NK-92 (cell line): ENCODE measurements around the gene DNM2.

Experiments
- DNase-seq: peaks from one replicate; lab custom pipeline; 2025; ENCODE audit not compliant: unreplicated experiment; lab: John Stamatoyannopoulos, UW

Gene DNM2

DNA sequence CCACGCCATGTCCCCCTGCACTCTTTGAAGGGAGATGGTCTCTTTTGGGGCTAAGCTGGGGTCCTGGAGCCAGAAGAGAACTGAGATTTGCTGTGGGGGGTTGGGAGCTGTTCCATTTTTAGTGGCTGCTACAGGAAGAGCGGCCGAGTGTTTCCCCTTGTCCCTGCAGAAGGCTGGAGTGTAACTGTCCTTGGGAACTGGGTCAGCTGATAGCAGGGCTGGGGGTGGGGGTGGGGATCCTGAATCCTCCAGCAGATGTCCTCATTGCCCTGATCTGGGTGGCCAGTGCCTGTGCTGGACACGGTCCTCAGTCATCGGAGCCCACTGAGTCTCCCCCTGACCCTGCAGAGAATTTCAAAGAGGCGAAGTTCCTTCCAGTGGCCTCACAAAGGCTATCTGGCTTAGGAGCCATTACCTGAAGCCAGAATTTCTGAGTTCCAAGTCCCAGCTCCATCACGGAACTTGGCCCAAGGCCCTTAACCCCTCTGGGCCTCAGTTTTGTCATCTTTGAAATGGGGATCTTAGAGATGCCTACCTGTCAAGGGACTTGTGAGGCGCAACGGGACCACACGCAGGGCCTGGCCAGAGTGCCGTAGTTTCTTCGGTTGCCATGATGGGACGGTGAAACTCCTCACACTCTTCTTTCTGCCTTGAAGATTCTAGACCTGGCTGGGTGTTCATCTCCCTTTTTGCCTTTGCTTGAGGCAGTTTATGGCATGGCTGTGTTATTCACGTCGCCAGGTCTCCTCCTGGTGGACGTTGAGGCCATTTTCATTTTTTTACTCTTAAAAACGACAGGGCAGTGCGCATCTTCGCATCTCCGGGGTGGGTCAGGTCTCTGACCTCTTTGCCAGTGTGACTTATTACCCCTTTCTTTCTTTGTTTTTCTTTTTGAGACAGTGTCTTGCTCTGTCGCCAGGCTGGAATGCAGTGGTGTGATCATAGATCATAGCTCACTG lies 51.9 kb downstream of the DNM2 start:
- no peak for DNase-seq

DNA sequence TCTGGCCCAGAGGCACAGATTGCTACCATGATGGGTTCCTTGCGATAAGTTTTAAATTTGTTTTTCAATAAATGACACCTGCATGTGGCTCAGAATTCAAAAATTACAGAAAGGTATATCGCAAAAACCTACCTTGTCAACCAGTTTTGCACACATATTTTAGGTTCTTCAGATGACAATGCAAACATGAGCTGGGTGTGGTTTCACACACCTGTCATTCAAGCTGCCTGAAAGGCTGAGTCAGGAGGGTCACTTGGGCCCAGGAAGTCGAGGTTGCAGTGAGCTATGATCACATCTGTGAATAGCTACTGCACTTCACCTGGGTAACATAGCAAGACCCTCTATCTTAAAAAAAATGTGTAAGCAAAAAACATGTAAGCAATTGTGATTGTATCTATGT lies 56.1 kb downstream of the DNM2 start:
- DNase-seq = no peak

DNA sequence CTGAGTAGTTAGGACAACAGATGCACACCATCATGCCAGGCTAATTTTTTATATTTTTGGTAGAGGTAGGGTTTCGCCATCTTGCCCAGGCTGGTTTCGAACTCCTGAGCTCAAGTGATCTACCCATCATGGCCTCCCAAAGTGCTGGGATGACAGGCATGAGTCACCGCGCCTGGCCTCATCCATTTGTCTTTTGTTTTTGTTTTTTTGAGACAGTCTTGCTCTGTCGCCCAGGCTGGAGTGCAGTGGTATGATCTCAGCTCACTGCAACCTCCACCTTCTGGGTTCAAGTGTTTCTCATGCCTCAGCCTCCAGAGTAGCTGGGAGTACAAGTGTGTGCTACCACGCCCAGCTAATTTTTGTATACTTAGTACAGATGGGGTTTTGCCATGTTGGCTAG lies 57.0 kb downstream of the DNM2 start:
- no peak for DNase-seq

DNA sequence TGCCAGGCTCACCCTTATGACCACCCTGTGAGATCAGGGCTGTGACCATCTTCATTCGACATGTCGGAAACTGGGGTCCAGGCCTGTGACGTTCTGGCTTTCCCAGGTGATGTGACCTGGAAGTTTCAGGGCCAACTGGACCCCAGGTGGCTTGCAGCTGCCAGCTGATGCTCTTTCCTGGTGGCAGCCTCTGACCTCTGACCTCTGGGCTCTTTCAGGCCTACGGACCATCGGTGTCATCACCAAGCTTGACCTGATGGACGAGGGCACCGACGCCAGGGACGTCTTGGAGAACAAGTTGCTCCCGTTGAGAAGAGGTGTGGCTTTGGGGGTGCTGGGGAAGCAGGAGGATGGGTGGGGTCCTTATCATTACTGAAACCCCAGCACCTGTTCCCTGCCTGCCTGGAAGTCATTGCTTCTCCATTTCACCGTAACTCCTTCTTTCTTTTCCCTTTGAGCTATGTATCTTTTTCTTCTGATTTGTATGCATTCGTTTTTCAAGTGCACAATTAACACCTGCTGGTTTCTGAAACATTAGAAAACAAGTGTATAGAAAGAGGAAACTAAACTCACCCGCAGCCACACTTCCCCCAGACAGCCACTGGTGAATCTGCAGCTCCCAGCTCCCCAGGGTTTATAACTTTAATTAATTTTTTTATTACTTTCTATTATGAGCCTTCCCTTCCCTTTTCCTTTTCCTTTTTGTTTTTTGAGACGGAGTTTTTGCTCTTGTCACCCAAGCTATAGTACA lies 59.2 kb downstream of the DNM2 start:
- DNase-seq = no peak

DNA sequence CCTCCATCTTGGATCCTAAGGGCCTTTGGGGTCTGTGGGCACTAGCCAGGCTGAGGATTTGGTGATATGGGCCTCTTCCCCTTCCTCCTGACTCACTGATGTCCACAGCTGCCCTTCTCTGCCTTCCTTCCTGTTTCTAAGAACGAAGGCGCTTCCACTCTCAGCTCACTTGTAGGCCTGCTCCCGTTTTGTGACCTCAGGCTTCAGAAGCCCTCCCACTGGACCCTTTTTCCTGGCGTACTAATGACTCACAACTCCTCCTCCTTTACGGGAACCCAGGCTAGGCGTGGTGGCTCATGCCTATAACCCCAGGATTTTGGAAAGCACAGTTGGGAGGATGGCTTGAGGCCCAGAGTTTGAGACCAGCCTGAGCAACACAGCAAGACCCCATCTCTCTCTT lies 62.5 kb downstream of the DNM2 start:
- DNase-seq = no peak

DNA sequence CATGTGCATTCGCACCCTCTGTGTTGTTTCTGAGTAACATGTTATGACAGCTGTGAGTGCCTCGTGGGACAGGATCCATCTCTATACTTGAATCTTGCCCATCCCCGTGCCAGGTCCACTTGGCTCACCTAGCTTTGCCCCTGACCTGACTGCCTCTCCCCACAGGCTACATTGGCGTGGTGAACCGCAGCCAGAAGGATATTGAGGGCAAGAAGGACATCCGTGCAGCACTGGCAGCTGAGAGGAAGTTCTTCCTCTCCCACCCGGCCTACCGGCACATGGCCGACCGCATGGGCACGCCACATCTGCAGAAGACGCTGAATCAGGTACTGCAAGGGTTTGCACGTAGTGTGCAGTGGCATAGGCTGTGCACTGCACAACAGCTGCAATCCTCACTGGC lies 64.9 kb downstream of the DNM2 start:
- no peak for DNase-seq

DNA sequence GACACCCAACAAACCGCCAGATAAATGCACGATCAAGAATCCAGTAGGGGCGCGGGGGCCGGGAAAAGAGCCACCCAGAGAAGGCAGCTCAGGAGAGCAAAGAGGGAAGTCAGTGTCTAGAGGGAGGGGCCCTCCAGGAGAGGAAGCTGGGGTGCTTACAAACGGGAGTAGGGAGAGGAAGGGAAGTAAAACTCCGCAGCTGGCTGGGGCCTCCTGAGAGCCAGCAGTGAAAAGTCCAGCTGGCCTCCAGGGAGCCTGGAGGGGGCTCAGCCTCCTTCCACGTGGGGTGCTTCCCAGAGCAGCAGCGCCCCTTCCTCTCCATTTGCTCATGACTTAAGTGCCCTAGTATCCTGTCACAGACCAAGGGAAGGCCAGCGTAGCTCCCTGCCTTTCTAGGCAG lies 66.4 kb downstream of the DNM2 start:
- DNase-seq = no peak

DNA sequence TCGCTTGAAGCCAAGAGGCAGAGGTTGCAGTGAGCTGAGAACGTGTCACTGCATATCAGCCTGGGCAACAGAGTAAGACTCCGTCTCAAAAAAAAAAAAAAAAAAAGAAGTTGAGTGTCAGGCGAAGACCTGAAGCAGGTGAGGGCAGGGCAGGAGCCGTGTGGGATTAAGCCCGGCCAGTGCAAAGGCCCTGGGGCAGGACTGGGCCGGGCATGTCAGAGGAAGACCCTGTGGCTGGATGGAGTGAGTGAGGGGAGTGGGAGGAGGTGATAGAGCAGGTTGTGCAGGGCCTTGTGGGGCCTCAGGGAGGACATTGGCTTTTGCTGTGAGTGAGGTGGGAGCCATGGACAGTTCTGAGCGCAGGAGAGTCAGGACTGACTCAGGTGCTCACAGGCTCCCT lies 70.3 kb downstream of the DNM2 start:
- no peak for DNase-seq

DNA sequence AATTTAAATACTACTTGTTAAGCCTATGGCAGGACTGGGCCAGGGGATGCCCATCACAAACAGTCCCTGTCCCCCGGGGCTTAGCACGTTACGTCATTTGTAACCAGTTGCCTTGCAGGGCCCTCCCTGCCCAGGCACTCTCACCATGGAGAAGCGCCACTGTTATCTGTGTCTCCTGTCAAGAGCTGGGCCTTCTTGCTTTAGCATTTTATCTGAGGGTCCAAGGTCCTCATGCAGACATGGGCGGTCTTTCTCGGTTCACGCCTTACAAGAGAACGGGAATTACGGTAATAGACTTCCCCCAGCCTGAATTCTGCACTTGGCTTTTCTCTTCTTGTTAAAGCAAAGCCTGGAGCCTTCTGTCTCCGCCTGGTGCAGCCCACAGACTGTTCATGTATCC lies 72.0 kb downstream of the DNM2 start:
- DNase-seq = no peak

DNA sequence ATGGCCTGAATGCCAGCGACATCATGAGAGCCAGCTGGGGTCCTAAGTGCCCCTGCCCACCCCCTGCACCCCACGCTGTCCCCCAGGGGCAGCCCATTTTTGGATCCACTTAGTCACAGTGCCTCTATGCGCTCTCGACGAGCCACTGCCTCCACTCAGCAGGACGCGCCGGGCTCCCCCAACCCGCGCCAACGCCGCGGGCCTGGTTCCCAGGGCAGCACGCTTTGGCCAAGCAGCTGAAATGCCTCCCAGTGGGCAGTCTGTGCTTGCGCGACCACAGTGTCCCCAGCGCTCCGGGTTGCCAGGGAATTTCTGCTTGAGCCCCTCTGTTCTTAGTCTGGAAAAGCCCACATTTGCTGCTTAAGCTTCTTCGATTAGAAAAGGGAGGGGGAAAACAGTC lies 78.8 kb downstream of the DNM2 start:
- DNase-seq = no peak

DNA sequence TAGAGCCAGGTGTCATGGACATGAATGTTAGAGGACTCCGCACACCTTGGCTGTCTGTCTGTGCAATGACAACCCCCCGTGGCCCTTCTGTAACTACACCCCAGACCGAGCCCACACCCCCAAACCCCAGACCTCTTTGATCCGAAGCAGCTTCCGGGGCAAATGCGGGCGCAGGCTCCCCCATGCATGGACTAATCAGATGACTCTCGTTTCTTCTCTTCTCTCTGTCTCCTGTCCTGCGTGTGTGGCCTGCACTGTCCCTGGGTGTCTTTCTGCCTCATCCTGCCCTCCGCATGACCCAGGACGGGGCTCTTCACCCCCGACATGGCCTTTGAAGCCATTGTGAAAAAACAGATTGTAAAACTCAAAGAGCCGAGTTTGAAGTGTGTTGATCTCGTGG lies 79.2 kb downstream of the DNM2 start:
- DNase-seq = no peak

DNA sequence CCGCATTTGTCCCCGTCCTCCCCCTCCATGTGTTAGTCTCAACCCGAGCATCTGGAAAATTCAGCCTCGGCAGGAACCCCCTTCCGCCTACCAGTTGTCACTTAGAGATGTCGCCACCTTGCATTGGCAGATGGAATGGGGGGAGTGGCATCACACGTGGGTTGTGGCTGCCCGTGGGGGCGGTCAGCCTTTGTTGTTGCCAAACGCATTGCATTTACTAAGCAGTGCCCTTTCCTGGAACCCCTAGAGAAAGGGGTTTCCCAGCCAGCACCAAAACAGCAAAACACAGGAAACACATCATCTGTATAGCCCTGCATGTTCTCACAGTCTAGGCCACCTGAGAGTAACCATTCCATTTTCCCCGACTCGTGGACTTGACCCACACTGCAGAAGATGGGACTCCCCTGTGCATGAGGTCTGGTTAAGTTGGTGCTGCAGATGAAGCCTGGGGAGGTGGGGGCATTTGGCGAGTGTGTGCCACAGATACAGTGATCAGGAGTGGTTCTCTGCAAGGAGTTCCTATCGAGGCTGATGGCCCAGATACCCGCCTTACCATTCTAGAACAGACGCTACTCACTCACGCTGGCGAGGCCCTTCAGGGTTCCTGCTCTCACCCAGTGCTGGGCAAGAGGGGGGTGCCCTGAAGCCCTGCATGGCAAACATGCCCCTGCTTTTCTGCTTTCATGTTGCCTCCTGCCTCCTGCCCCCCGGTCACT lies 79.8 kb downstream of the DNM2 start:
- peak; percentile 39 for DNase-seq

DNA sequence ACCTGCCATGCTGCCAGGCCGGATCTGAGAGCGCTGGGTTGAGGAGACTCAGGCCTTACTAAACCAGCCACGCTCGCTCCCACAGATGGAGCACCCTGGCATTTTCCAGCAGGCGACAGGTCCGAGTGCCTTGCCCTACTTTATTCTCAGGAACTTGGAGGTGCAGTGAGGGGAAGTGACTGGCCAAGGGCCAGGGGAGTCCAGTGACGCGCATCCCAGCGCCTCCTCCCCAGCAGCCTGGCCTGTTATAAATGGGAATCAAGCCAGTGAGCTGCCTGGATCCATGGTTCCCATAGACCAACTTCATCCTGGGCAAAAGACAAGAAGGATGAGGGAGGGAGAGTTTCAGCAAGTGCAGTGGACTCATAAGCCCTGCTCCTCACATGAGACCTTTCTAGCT lies 82.6 kb downstream of the DNM2 start:
- no peak for DNase-seq

DNA sequence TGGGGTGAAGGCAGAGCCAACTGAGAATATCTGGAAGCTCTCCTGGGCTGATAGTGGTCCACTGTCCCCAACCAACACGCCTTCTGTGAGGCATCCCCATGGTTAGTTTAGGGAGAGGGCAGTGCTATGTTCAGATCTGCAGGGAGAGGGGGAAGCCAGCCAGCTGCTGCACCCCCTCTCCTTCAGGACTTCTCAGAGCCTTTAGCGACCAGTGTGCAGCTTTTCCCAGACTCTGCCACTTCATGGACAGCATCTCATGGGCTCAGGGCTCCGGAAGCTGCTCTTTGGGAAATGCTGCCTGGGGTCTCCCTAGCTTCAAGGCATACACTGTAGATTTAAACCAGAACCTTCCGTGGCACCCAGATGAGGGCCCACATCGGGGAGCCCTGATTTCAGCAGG lies 84.6 kb downstream of the DNM2 start:
- no peak for DNase-seq

DNA sequence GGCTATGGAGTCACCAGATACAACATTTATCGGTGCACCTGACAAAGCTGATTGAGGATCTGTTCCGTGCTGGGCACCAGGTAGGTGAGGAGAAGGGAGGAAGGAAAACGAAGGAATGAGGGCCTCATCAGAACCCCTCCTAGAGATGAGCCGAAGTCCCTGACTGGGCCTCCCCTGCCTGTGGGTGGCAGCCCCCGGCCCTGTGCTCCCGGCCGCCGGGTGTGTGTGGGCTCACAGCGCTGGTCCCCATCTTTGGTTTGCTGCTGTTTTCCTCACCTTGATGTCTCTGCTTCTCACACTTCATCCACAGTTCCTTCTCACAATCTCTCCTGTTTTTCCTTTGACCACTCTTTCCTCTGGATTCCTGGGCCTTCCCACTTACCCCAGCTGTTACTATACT lies 85.4 kb downstream of the DNM2 start:
- no peak for DNase-seq

DNA sequence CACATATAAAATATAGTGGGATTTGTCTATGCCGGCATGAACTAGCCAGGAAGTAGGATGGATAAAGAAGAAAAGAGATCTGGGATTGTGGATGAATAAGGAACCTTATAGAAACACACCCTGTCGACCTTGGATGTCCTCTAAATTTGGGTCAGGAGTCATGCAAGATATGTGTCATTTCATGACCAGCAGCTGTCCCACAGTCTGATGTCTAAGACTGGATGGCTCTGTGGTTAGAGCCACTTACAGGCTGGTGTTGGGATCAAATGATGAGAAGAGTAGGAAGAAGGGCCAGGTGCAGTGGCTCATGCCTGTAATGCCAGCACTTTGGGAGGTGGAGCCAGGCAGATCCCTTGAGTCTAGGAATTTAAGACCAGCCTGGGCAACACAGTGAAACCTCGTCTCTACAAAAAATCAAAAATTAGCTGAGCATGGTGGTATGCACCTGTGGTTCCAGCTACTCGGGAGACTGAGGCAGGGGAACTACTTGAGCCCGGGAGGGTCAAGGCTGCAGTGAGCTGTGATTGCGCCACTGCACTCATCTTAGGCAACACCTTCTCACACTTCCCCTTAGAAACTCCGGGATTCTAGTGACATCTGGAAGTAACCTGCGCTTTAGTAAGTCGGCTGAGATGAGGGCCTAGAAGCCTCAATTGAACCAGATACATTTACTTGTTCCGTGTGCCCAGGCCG lies 87.3 kb downstream of the DNM2 start:
- no peak for DNase-seq

DNA sequence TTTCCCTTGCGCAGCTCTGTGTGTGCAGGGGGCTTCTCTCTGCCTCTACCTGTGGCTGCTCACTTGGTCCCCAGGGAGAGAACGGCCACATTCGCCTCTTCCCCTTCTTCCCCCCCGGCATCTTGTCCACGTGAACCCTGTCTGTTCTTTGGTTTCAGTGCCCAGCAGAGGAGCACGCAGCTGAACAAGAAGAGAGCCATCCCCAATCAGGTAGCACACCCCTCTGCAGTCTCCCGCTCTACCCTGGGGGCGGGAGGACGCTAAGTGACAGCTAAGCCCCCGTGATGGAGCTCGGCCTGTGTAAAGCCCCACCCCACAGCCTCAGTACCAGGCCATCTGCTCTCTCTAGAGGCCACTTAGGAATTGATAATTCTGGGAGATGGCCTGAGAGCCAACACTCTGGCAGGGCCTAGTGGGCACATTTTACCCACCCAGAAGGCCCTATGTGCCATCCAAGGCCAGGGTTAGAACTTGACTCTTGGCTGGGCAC lies 87.9 kb downstream of the DNM2 start:
- no peak for DNase-seq

DNA sequence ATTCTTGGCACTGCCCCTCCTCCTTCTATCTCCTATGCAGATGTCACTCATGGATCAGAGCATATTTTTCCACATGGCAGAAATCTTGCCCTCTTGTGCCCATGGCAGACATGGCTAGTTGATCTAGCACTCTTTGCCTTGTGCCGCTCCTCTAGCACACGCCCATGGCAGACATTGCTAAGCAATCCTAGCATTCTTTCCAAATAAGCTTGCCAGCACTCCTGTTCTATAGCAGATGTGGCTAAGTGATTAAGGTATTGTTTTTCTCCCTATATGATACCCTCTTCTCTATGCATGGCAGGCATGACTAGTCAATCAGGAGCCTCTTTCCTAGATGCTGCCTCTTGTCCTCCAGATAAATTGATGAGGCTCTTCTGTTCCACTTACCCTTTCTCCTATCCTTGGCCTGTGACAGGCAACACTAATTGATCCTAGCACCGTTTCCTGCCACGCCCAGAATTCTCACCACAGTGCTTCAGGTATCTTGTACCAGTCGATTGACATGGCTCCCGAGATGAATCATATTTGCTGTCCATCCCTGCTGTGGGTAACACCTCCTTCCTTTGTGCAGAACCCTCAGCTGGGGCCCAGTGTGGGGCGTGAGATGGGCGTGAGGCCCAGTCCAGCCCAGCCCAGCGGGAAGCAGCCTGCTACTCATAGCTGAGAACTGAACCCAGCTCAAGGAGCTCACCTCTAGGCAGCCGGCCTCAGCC lies 91.2 kb downstream of the DNM2 start:
- DNase-seq = no peak

DNA sequence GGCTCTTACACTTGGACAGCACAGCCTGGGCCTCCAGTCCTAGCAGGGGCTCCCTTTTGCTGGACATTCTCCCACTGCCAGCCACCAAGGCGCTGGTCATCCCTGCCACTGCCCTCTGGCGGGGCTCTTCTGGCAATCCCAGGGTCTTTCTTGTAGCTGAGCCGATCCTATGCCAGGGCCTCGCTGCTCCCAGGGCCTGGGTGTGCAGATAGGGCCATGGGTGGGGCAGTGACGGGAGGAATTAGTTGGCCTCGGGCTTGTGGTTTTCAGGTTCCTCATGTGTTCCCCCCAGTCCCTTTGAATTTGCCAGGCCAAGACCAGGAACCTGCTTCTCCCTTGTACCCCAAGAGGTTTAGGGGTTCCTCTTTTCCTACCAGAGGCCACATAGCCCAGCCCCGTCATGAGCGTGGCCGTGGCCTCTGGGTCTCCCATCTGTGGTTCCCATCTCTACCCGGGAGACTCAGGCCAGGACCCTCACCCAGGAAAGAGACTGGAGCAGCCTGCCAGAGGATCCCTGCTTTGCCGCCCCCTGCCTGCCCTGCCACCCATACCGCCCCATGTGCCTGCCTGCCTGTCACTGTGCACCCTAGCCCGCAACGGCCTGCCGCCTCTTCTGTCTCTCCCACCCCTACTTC lies 91.9 kb downstream of the DNM2 start:
- DNase-seq = no peak
